ENCODE results near the gene ZNF311.

- TF ChIP-seq MEIS1 (CRISPR knock-in tag; IDR thresholded peaks at IDR 0.05; ENCODE audit: borderline replicate concordance) (no peak), TCF7L2 (IDR thresholded peaks at IDR 0.05; ENCODE audit: low read depth, low read length) (no peak), RFX5 (IDR thresholded peaks at IDR 0.05; ENCODE audit: low read depth, low read length) (no peak), ZNF446 (CRISPR knock-in tag; IDR thresholded peaks at IDR 0.05) (no peak), TEAD2 (CRISPR knock-in tag; IDR thresholded peaks at IDR 0.05) (no peak)
These were observed 30.6 kb downstream of the ZNF311 start for GRCh38 chr6:28974505-28974904.
